Activated naive CD4-positive, alpha-beta T cell treated with anti-CD3 and anti-CD28 coated beads for 36 hours (primary cell): ENCODE results near the gene UCHL3. TPM values are rescaled to one million over a fixed set of nuclear protein-coding genes. Genes with fewer than 3 reads are reported as not detected.

Experiments
- CTCF ChIA-PET: fragments of 350-600 bp; sonication (Branson Sonifier 250); formaldehyde crosslinking; loops from one replicate; lab custom pipeline; 2021; ENCODE audit warnings: antibody characterized with exemption; lab: Charles Lee
- DNase-seq: peaks from one replicate; pipeline ENCODE4 v3.0.0-alpha.2; 2020
- H3K27ac Mint-ChIP-seq: one replicate; pipeline ENCODE4 v1.8.0; 2021; ENCODE audit warnings: mild to moderate bottlenecking, mixed read lengths
- H3K27me3 Mint-ChIP-seq: one replicate; pipeline ENCODE4 v1.8.0; 2021; ENCODE audit warnings: low read depth, mixed read lengths
- H3K36me3 Mint-ChIP-seq: one replicate; pipeline ENCODE4 v1.8.0; 2021; ENCODE audit warnings: low read depth, mixed read lengths
- H3K4me1 Mint-ChIP-seq: one replicate; pipeline ENCODE4 v1.8.0; 2021; ENCODE audit warnings: low read depth, mixed read lengths
- H3K4me3 Mint-ChIP-seq: one replicate; pipeline ENCODE4 v1.8.0; 2021; ENCODE audit warnings: mild to moderate bottlenecking, moderate library complexity, mixed read lengths
- H3K9me3 Mint-ChIP-seq: one replicate; pipeline ENCODE4 v1.8.0; 2021; ENCODE audit warnings: mixed read lengths
- intact Hi-C: fragments of 100-400 bp; cut with micrococcal nuclease; formaldehyde crosslinking; loops from one replicate; pipeline ENCODE4 v1.15.1; 2023
- total RNA-seq, 2 experiments: library from RNA; stranded (reverse); gene quantifications; one replicate each; pipeline ENCODE4 v1.2.3, GENCODE V29; 2021

UCHL3 gene
- total RNA-seq, 2 experiments from 2014 or later: 37.3 to 37.6 TPM

GRCh38 chr13:75554981-75555380 is 5.4 kb downstream of the UCHL3 start:
- peak; percentile 16 for DNase-seq
- intact Hi-C loops: loop anchor here (10.0 kb wide), 1 partner anchor 1440 kb away; the partner anchor contains the start of gene CLN5
- no peaks in the 10 kb centered on the region for H3K9me3 Mint-ChIP-seq
- no peak overlapping the region for H3K27ac Mint-ChIP-seq
- CTCF ChIA-PET: interaction anchor here (0.9 kb wide), 1 partner anchor 182 kb away, joined by 3 read pairs; no protein-coding TSS in a partner anchor
- no peaks in the 10 kb centered on the region for H3K27me3 Mint-ChIP-seq
- peaks cover 58% of the 10 kb centered on the region for H3K4me1 Mint-ChIP-seq
- no peak overlapping the region for H3K4me3 Mint-ChIP-seq
- H3K36me3 Mint-ChIP-seq: peaks cover 27% of the 10 kb centered on the region

- Mint-ChIP-seq H3K27me3 (no peaks in the 10 kb centered on the region), H3K4me1 (peaks cover 51% of the 10 kb centered on the region), H3K36me3 (peaks cover 28% of the 10 kb centered on the region), H3K9me3 (no peaks in the 10 kb centered on the region), H3K4me3 (no peak overlapping the region), H3K27ac (no peak overlapping the region)
- intact Hi-C loops: loop anchor here (10.0 kb wide), 1 partner anchor 1439 kb away; the partner anchor contains the start of gene CLN5
- CTCF ChIA-PET: interaction anchor here (0.6 kb wide), 1 partner anchor 292 kb away, joined by 3 read pairs; no protein-coding TSS in a partner anchor
- DNase-seq: no peak
Observed at GRCh38 chr13:75555836-75556235, 6.2 kb downstream of the UCHL3 start.

- H3K36me3 Mint-ChIP-seq: peaks cover 28% of the 10 kb centered on the region
- peaks cover 41% of the 10 kb centered on the region for H3K4me1 Mint-ChIP-seq
- H3K4me3 Mint-ChIP-seq: no peak overlapping the region
- H3K9me3 Mint-ChIP-seq: no peaks in the 10 kb centered on the region
- H3K27ac Mint-ChIP-seq: no peak overlapping the region
- DNase-seq: no peak
- intact Hi-C loops: loop anchor here (10.0 kb wide), 1 partner anchor 1438 kb away; the partner anchor contains the start of gene CLN5
- CTCF ChIA-PET: no interaction called here
- no peaks in the 10 kb centered on the region for H3K27me3 Mint-ChIP-seq
Observed at GRCh38 chr13:75556961-75557360, 7.4 kb downstream of the UCHL3 start.

GRCh38 chr13:75558145-75558840 is 8.7 kb downstream of the UCHL3 start:
- Mint-ChIP-seq H3K27ac (peak overlapping the region; percentile 82), H3K9me3 (no peaks in the 10 kb centered on the region), H3K4me1 (peaks cover 34% of the 10 kb centered on the region), H3K27me3 (no peaks in the 10 kb centered on the region), H3K36me3 (peaks cover 26% of the 10 kb centered on the region), H3K4me3 (no peak overlapping the region)
- no peak for DNase-seq
- intact Hi-C loops: loop anchor here (10.0 kb wide), 1 partner anchor 1437 kb away; the partner anchor contains the start of gene CLN5
- CTCF ChIA-PET: interaction anchor here (0.7 kb wide), 1 partner anchor 293 kb away, joined by 4 read pairs; no protein-coding TSS in a partner anchor

GRCh38 chr13:75566658-75567057 is 17.1 kb downstream of the UCHL3 start:
- no peaks in the 10 kb centered on the region for H3K9me3 Mint-ChIP-seq
- no peak overlapping the region for H3K4me3 Mint-ChIP-seq
- no peaks in the 10 kb centered on the region for H3K4me1 Mint-ChIP-seq
- H3K27ac Mint-ChIP-seq: no peak overlapping the region
- CTCF ChIA-PET: no interaction called here
- no peaks in the 10 kb centered on the region for H3K27me3 Mint-ChIP-seq
- DNase-seq: no peak
- H3K36me3 Mint-ChIP-seq: peaks cover 31% of the 10 kb centered on the region
- intact Hi-C loops: no loop called here

GRCh38 chr13:75569576-75569975 is 20.0 kb downstream of the UCHL3 start:
- Mint-ChIP-seq H3K4me3 (no peak overlapping the region), H3K9me3 (no peaks in the 10 kb centered on the region), H3K4me1 (no peaks in the 10 kb centered on the region), H3K27ac (no peak overlapping the region), H3K27me3 (no peaks in the 10 kb centered on the region), H3K36me3 (peaks cover 51% of the 10 kb centered on the region)
- intact Hi-C loops: no loop called here
- DNase-seq: no peak
- CTCF ChIA-PET: interaction anchor here (0.6 to 0.9 kb wide), 3 partner anchors 11 to 1285 kb away, joined by 3 read pairs; no protein-coding TSS in a partner anchor

GRCh38 chr13:75579529-75579928 is 29.9 kb downstream of the UCHL3 start:
- Mint-ChIP-seq H3K9me3 (peaks cover 8% of the 10 kb centered on the region), H3K27me3 (no peaks in the 10 kb centered on the region), H3K36me3 (peaks cover 49% of the 10 kb centered on the region), H3K4me3 (no peak overlapping the region), H3K4me1 (peaks cover 12% of the 10 kb centered on the region), H3K27ac (no peak overlapping the region)
- no peak for DNase-seq
- intact Hi-C loops: no loop called here
- CTCF ChIA-PET: interaction anchor here (1.3 kb wide), 1 partner anchor 10 kb away, joined by 3 read pairs; no protein-coding TSS in a partner anchor

- Mint-ChIP-seq H3K4me1 (peaks cover 14% of the 10 kb centered on the region), H3K36me3 (peaks cover 44% of the 10 kb centered on the region), H3K27me3 (no peaks in the 10 kb centered on the region), H3K4me3 (no peak overlapping the region), H3K27ac (no peak overlapping the region), H3K9me3 (peaks cover 13% of the 10 kb centered on the region)
- DNase-seq: no peak
- intact Hi-C loops: no loop called here
- CTCF ChIA-PET: no interaction called here
Observed at GRCh38 chr13:75581874-75582640, 32.5 kb downstream of the UCHL3 start.

- intact Hi-C loops: no loop called here
- Mint-ChIP-seq H3K4me1 (peaks cover 11% of the 10 kb centered on the region), H3K36me3 (peaks cover 48% of the 10 kb centered on the region), H3K27me3 (no peaks in the 10 kb centered on the region), H3K9me3 (peaks cover 13% of the 10 kb centered on the region), H3K27ac (no peak overlapping the region), H3K4me3 (no peak overlapping the region)
- no peak for DNase-seq
- CTCF ChIA-PET: no interaction called here
Observed at GRCh38 chr13:75583091-75583490, 33.5 kb downstream of the UCHL3 start.

- intact Hi-C loops: no loop called here
- H3K36me3 Mint-ChIP-seq: peaks cover 53% of the 10 kb centered on the region
- H3K9me3 Mint-ChIP-seq: peaks cover 13% of the 10 kb centered on the region
- no peak for DNase-seq
- H3K4me1 Mint-ChIP-seq: peaks cover 4% of the 10 kb centered on the region
- no peak overlapping the region for H3K4me3 Mint-ChIP-seq
- no peaks in the 10 kb centered on the region for H3K27me3 Mint-ChIP-seq
- H3K27ac Mint-ChIP-seq: no peak overlapping the region
- CTCF ChIA-PET: no interaction called here
Observed at GRCh38 chr13:75585153-75585552, 35.6 kb downstream of the UCHL3 start.

GRCh38 chr13:75587679-75588078 is 38.1 kb downstream of the UCHL3 start:
- Mint-ChIP-seq H3K27ac (no peak overlapping the region), H3K4me1 (peaks cover 4% of the 10 kb centered on the region), H3K27me3 (no peaks in the 10 kb centered on the region), H3K4me3 (no peak overlapping the region), H3K9me3 (peaks cover 13% of the 10 kb centered on the region), H3K36me3 (peaks cover 45% of the 10 kb centered on the region)
- DNase-seq: no peak
- CTCF ChIA-PET: no interaction called here
- intact Hi-C loops: no loop called here

GRCh38 chr13:75596657-75597182 is 47.1 kb downstream of the UCHL3 start:
- intact Hi-C loops: no loop called here
- Mint-ChIP-seq H3K4me3 (no peak overlapping the region), H3K9me3 (no peaks in the 10 kb centered on the region), H3K36me3 (peaks cover 30% of the 10 kb centered on the region), H3K27ac (no peak overlapping the region), H3K4me1 (no peaks in the 10 kb centered on the region), H3K27me3 (no peaks in the 10 kb centered on the region)
- CTCF ChIA-PET: interaction anchor here (0.7 kb wide), 1 partner anchor 279 kb away, joined by 3 read pairs; no protein-coding TSS in a partner anchor
- no peak for DNase-seq
